GM18909 (cell line): ENCODE results near the gene TPRN.

Experiments used
- ATAC-seq: cut with Tn5 transposase; IDR thresholded peaks from one replicate; pipeline ENCODE4 v1.9.1; 2021; ENCODE audit warnings: mild to moderate bottlenecking; ENCODE audit not compliant: unreplicated experiment, poor library complexity

TPRN gene

DNA sequence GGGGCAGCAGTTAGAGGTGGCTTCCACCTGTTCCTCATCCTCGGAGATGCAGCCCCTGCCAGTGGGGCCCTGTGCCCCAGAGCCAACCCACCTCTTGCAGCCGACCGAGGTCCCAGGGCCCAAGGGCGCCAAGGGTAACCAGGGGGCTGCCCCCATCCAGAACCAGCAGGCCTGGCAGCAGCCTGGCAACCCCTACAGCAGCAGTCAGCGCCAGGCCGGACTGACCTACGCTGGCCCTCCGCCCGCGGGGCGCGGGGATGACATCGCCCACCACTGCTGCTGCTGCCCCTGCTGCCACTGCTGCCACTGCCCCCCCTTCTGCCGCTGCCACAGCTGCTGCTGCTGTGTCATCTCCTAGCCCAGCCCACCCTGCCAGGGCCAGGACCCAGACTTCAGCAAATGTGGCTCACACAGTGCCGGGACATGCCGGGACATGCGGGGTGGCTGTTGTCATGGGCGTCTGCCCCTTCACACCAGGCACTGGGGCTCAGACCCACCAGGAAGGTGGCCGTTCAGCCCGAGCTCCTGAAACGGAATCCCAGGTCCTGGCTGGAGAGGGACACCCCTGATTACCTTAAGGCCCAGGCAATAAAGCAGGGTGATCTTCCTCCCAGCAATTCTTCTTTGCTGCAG, 25.3 kb upstream of the TPRN start:
- ATAC-seq: no peak

DNA sequence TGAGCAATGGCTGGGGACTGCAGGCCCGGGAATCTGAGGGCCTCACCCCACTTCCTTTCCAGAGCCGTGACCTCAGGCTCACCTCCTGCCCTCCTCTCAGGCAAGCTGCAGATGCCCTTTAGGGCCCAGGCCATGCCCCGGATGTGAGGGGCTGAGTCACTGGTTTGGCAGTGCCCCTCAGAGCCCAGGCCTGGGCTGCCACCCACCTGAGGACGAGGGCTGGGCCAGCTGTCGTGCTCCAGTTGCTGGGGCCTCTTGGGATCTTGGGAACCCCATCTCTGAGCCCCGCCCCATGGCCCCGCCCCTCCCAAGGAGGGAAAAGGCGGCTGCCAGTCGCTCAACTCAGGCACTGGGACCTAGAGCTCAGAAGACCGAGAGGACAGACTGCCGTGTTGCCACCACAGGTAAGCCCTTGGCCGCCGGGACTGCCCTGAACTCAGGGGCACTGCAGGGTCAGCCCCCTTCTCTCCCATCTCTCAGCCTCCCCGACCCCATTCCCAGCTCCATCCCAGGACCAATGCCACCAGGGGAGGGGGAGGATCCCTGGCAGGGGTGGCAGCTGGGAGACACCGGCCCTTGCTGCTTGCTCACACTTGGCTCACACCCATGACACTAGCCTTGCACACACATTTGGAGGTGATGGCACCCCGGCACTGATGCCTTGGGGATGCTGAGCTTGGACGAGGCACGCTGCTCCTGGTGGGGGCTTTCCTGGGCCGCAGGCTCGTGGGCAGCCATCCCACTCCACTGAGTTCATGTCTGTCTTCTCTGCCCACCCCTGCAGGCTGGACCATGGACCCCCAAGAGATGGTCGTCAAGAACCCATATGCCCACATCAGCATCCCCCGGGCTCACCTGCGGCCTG, 24.5 kb upstream of the TPRN start, which contains the start of gene CYSRT1:
Gene CYSRT1, plus strand, starts transcription at position 345 of the 865 bp plus-strand sequence. Its CDS starts 448 bp downstream, at position 793.
- no peak for ATAC-seq

DNA sequence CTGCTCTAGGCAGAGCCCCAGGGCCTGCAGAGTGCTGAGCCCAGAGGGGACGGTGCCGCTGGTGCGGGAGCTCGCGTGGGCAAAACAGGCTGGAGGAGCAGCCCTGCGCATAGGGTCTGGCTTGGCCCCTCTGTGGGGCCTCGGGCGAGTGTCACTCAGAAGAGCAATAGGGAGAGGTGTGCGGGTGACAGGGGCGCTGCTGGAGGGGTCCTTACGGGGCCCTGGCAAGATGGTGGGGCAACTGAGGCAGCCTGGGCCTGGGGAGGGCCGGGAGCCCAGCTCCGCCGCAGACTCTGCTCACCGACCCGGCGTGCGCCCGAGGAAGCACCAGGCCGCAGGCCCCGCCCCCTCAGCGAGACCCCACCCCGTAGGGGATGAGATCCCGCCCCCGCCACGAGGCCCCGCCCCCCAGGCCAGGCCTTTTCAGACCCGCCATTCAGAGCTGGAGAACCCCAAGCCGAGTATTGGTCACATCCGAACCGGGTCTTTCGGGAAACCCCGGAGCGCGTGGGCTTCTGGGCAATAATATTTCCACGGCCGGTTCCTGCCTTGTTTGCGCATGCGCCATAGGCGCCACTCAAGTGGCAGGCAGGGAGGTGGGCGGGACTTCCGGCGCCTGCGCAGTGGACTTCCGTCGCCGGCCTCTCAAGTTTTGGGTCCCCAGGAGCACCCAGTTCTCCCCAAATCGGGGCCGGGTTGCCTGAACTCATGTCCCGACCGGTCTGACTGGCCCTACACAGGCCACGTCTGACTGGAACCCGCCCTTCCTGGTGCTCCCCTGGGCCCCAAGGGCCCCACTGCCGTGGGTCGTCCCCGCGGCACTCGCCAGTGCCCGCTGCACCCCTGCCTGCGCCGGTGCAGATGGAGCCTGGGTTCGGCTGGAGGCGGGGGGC, 22.8 kb upstream of the TPRN start:
- peak; percentile 73 for ATAC-seq

DNA sequence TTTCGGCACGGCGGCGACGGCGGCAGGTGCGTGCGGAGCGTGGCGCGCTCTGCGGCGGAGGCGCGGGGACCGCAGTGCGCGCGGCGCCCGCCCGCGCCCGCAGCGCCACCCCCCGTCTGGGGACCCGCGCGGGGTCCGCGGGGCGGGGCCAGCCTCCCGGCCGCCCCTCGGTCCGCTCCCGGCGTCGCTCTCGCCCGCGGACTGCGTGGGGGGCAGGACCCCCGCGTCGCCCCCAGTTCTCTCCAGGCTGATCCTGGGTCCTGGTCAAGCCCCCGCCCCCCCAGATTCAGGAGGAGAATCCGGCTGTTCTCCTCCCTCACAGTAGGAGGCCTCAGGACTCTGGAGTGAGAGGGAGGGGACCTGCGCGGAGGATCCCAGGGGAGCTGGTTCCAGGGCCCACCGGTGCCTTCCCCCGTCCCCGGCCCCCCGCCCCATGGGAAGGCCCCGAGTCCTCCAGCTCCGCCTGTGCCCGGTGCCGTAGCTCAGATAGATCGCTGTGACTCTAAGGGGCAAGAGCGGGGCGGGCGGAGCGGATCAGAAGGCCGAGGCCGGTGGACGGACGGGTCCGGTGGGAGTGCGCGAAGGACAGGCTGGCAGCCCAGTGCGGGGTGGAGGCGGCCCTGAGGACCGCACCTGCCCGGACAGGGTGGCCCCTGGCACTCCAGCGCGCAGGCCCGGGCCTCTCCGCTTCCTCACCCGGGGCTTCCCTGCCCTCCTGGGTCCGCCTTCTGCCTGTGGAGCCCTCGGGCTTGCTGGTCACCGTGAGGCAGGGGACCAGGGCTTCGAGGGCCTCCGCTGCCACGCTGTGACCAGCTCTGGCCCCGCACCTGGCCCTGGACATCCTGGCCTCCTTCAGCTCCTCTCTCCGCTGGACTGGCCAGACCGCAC, 21.9 kb upstream of the TPRN start, which contains the start of gene RNF208:
Gene RNF208, minus strand, starts transcription at position 51 of the 888 bp plus-strand sequence. CDS start 1,028 bp downstream, outside the sequence.
- ATAC-seq: no peak

DNA sequence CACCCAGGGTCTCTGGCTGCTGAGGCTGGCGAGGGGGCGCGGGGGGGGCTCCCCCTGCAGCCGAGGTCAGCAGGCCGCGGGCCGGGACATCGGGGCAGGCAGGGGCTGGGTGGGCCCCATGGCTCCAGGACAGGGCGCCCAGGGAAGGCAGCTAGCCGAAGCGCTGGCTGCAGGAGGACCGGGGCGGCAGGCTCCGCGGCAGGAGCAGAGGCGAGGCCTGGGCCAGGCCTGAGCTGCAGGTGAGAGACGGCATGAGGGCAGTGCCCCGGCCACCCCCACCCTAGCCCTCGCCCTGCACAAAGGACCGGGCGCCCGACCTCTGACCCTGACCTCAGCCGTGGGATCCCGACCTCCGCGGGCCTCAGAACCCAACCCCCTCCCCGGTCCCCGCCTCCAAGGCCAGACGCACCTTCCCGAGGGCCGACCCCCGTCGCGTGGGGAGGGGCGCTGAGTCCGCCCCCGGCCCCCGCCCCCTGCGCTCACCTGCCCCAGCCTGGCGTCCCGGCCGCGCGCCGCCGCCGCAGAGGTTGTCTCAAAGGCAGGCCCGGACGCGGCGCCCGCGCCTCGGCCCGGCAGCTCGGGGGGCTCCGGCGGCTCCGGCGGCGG, 21.1 kb upstream of the TPRN start:
- ATAC-seq: no peak

DNA sequence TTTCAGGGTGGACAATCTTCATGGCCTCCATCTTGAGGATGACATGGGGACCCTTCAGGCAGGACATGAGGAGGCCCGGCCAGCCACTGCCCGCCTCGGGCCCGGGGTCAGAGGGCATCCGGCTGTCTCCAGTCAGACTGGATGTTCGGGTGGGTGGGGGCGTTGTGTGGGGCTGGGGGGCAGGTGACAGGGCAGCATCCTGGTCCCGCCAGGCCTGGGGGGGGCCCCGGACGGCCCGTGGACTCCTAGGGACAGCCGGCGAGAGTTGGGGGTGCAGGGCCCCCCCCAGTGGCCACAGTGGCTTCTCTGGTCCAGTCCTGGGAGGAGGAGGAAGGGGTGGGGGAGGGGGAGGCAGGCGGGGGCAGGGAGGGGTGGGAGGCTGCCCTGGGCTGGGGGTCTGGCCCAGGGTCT, 20.6 kb upstream of the TPRN start:
- no peak for ATAC-seq

DNA sequence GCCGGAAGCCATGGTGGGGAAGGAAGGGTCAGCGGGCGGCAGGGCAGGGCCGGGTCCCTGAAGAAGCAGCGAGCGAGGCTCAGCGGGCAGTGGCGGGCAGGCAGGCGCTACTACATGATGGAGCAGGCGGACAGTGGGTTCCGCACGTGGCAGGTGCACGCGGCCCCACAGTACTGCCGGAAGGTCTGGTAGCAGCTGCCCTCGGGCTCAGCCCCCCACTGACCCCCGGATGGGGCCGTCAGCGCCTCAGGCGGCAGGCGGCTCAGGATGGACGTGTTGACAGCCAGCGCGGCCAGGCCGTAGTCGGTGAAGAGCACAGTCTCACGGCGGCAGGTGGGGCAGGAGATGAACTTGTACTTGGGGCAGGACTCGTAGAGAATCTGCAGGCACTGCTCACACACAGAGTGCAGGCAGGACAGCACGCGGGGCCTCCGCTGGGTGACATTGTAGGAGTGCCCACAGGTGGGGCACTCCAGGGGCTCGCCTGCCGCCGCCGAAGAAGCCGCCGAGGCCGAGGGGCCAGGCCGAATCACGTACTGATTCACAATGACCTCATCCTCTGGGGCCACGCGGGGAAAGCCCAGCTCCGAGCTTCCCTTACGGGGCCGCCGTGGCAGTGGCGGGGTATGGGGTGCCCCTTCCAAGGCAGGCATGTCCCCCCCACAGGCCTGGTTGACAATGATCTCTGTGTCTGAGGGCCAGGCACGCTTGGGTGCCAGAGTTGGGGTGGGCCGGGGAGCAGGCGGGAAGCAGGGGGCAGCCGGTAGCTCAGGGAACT, 20.0 kb upstream of the TPRN start:
- no peak for ATAC-seq

DNA sequence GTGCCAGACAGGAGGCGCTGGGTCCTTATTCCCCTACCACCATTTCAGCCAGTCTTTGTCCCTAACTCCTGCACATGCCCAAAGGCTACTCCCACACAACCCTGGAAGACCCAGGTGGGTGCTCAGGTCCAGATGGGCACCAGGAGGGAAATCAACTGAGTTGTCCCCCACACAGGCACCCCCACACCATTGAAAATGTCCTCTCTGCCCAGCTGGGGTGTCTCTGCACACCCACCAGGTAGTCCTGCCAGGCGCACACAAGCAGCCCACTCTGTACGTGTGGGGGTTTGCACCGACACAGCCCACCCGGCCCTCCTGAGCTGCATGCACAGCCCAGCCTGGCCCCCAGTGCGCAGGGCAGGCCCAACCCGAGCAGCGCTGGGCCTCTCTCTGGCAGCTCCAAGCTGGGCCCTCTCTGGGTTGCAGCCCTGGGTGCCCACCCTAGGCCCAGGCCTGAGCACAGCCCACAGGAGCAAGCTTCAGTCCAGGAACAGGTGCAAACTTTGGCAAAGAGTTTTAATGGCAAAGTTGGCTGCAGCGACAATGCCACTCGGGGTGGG, 19.3 kb upstream of the TPRN start:
- no peak for ATAC-seq

DNA sequence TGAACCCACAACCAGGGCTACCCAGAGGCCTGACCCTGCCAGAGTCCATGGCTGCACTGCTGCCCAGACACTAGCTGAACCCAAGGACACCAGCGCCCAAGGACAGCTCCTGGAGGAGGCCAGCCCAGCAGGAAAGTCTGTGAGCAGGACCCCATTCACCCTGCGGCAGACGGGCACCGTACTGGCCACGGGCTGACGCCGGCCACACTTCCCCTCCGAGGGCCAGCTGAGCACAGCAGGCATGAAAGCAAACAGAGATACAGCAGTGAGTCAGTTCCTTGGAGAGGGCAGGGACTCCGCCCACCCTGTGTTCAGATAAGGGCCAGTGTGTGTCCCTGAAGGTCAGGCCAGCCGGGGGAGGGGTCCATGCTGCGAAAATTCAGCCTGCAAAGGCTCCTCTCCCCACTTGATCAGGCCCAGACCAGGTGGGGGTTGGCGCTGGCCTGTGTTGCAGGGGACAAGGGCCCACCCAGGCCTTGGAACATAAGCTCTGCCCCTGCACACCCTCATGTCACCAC, 18.3 kb upstream of the TPRN start:
- ATAC-seq: no peak

DNA sequence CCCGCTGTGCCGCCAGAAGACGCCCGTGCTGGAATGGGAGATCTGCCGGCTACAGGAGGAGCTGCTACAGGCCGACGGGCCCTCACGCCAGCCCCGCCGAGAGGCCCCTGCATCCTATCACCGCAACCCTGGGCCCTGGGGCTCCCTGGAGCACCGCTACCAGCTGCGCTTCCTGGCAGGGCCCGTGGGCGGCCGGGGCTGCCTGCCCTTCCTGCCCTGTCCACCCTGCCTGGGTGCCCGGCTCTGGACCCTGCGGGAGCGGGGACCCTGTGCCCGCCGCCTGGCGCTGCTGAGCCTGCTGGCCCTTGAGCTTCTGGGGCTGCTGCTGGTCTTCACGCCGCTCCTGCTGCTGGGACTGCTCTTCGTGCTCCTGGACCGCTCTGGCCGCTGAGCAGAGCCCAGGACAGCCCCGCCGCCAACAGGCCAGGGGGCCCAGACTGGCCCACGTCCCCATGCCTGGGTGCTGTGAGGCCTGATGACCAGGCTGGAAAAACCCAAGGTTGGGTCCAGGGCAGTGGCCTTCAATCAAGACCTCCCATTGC, 17.7 kb upstream of the TPRN start:
- no peak for ATAC-seq

DNA sequence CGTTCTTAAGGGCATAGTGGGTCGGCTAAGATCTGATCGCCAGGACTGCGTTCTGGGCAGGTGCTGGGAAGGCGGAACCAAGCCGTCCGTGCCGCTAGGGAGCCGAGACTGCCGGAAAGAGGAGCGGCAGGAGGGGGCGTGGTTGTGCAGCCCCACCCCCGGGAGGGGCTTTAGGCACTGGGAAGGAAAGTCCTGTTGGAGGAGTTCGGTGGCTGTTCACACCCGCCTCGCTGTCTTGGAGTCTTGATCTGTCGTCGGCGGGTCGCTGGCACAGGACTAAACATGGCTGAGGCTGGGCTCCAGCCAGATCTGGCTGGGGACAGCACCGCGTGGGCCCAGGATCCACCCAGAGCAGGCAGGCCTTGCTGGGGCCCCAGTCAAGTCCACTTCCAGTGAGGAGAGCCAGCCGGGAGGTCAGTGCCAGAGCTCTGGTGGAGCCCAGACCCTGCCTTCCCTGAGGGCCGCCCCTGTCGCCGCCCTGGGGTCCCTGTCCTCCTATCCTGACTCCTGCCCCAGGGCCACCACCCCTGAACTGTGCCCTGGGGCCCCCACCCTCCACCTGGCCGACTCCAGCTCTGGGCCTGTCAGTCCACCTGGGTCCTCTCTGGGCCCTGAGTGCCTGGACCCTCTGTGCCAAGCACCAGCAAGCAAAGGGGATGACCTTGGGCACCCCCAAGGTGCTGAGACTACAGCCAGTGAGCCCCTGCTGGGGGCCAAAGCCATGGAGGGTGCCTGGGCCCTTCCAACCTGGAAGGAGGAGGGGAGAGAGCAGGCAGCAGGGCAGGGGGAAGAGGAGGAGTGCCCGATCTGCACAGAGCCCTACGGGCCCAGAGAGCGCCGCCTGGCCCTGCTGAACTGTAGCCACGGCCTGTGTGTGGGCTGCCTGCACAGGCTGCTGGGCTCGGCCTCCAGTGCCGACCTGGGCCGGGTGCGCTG, 17.0 kb upstream of the TPRN start:
- no peak for ATAC-seq

DNA sequence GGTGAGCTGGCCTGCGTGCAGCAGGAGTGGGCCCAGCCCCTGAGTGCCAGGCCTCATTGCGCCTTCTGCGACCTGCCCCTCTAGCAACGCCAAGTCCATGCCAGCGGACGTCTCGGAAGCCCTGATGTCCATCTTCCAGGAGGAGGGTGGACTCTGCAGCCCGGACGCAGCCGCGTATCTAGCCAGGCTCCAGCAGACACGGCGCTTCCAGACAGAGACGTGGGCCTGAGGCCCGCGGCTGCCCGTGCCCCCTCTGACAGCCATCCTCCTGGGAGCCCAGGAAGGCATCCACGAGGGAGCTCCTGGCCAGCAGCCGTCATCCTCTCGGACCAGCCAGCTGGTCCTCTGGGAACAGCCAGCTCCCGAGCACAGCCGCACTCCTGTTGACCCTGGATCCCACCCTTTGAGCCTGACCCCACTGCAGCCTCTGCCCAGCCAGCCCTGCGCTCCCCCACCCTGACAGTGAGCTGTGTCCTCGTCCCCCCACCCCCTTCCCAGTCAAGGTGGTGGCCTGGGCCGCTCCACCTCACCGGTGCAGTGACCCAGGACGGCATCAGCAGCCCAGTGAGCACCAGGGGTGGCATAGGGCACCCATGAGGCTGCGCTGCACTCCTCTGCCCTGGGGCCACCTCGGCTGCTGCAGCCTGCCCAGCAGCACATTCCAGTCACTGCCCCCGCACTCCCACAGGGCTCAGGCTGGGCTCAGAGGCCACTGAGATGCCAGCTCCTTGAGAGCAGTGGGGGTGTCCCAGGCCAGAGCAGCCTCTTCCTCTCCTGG, 15.8 kb upstream of the TPRN start:
- ATAC-seq: no peak

DNA sequence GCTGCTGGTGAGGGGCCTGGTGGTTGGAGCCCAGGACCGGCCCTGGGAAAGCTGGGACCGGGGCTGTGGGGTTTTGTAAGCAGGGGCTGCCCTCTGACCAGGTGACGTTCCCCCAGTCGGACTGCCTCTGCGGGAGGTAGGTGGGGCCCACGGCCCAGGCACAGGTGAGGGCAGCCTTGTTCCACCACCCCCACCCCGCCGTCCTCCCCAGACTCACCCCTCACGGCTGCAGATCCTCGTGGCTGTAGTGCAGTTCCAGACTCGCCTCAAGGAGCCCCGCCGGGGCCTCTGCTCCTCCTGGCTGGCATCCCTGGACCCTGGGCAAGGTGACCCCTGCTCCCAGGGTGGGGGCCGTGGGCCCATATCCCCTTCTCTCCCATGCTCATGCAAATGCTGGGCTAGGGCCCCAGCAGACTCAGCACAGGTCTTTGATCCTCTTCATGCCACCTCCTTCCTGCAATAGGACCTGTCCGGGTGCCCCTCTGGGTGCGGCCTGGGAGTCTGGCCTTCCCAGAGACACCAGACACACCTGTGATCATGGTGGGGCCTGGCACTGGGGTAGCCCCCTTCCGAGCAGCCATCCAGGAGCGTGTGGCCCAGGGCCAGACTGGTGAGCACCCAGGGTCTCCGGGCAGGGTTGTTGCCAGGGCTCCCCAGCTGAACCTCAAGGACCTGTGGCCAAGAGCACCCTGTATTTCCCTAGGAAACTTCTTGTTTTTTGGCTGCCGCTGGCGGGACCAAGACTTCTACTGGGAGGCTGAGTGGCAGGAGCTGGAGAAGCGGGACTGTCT, 14.8 kb upstream of the TPRN start:
- no peak for ATAC-seq

DNA sequence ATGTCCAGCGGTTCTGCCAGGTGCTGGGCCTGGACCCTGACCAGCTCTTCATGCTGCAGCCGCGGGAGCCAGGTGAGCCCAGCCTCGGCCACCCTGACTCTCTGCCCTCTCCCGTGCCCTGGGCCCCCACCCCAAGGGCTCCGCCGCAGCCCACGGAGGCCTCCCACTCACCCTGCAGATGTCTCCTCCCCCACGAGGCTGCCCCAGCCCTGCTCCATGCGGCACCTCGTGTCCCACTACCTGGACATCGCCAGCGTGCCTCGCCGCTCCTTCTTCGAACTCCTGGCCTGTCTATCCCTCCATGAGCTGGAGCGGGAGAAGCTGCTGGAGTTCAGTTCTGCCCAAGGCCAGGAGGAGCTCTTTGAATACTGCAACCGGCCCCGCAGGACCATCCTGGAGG, 14.1 kb upstream of the TPRN start:
- ATAC-seq: no peak
